Aorta (tissue), 5 donors: ENCODE data around the gene ELF2. TPM values are rescaled to one million over a fixed set of nuclear protein-coding genes. Genes with fewer than 3 reads are reported as not detected.
"Not testable (repeated sequence)": the region's sequence is repeated elsewhere in the genome, so short reads cannot be mapped to it uniquely, and the experiment has no call there.

ENCODE experiments used
- ATAC-seq: fragments of 200-7000 bp; cut with Tn5 transposase; one replicate; pipeline ENCODE4 v1.9.1; 2022; ENCODE audit warnings: moderate library complexity; ENCODE audit not compliant: low FRiP score
- DNase-seq, 2 donors: peaks; one replicate each; pipeline ENCODE4 v3.0.0-alpha.2; 2020
- H3K27ac ChIP-seq, 2 donors: one replicate each; pipeline ENCODE4 v1.5.1; 2013; ENCODE audit warnings: low read length in 2 of 2, mild to moderate bottlenecking in 2 of 2, moderate library complexity in 2 of 2, control low read depth in 1 of 2, inconsistent platforms in 1 of 2, low read depth in 1 of 2
- H3K27me3 ChIP-seq, 2 donors: one replicate each; pipeline ENCODE4 v1.6.1; 2013; ENCODE audit warnings: control low read depth in 1 of 2, low read length in 1 of 2, mild to moderate bottlenecking in 1 of 2, moderate library complexity in 1 of 2; ENCODE audit not compliant: insufficient read depth in 2 of 2, control insufficient read depth in 1 of 2
- H3K36me3 ChIP-seq, 2 donors: one replicate each; pipeline ENCODE4 v1.6.1; 2013; ENCODE audit warnings: control low read depth in 1 of 2, low read length in 1 of 2, mild to moderate bottlenecking in 1 of 2; ENCODE audit not compliant: insufficient read depth in 2 of 2, control insufficient read depth in 1 of 2
- H3K4me1 ChIP-seq, 2 donors: one replicate each; pipeline ENCODE4 v1.6.1; 2013; ENCODE audit warnings: low read length in 2 of 2, control low read depth in 1 of 2, mild to moderate bottlenecking in 1 of 2, moderate library complexity in 1 of 2; ENCODE audit not compliant: insufficient read depth in 2 of 2, control insufficient read depth in 1 of 2
- H3K4me3 ChIP-seq, 2 donors: one replicate each; pipeline ENCODE4 v1.5.1; 2013; ENCODE audit warnings: low read length in 2 of 2, control low read depth in 1 of 2, mild to moderate bottlenecking in 1 of 2
- H3K9me3 ChIP-seq: one replicate; pipeline ENCODE4 v1.6.1; 2013; ENCODE audit warnings: mild to moderate bottlenecking, low read length; ENCODE audit not compliant: control insufficient read depth
- WGBS, 2 donors: extraction: QIAGEN DNeasy Blood & Tissue Kit; methylation state at CpG; one replicate each; pipeline ENCODE4 v1.1.7; 2013; 5-methylcytosine and 5-hydroxymethylcytosine counted together
- intact Hi-C, 2 donors: fragments of 100-400 bp; cut with DNase I; formaldehyde crosslinking; loops; one replicate each; pipeline versions ENCODE4 v1.14.2 to v1.15.0; 2022
- polyA plus RNA-seq, 2 donors: library from polyadenylated mRNA; stranded (reverse); fragments of 200-250 nt; gene quantifications; one replicate each; pipeline ENCODE4 v1.2.3, GENCODE V29; 2013
- total RNA-seq, 2 donors: library from RNA; stranded (reverse); fragmentation: NEBNext Ultra II Directional; extraction: Animal tissue kit (Norgen Biotek cat#: 25700); gene quantifications; one replicate each; pipeline ENCODE4 v1.2.1, GENCODE V29; 2021
- donor health status: healthy with polysubstance abuse.
- donor health status: Bipolar disorder and iron deficiency.
- donor health status: DM: no; HTN: no; CAD: no.
- donor health status: DM: no; HTN: no; CAD: no.
- donor health status: DM: yes; HTN: yes; CAD: no.

The ELF2 gene
- total and polyA plus RNA-seq, 4 donors = 12.3 to 102 (median 58.4) TPM

DNA sequence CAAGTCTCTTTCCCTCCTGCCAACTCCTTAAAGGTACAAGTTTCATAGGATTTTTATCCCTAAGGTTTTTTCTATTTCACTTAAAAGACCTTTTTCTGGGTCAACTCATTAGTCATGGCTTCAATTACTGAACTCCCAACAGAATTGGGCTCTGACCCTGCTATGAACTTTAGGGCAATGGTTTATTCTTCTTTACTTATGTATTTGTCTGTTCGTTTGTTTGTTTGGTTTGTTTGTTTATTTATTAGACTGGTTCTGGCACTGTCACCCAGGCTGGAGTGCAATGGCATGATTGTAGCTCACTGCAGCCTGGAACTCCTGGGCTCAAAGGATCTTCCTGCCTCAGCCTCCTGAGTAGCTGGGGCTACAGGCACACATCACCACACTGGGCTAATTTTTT, 167.3 kb downstream of the ELF2 start:
- Histone ChIP-seq H3K27me3 (no peaks in the 10 kb centered on the region), H3K4me3 (no peak overlapping the region), H3K9me3 (no peaks in the 10 kb centered on the region), H3K27ac (no peak overlapping the region), H3K36me3 (no peaks in the 10 kb centered on the region), H3K4me1 (no peaks in the 10 kb centered on the region)
- intact Hi-C loops = loop anchor here in 1 of 2 donors (10.0 kb wide), 1 partner anchor 55 kb away; no protein-coding TSS in a partner anchor
- ATAC-seq (no peak), DNase-seq (no peak)
- 43 to 52% methylated on average over 1 of the region's 1 CpG for WGBS, 2 donors

DNA sequence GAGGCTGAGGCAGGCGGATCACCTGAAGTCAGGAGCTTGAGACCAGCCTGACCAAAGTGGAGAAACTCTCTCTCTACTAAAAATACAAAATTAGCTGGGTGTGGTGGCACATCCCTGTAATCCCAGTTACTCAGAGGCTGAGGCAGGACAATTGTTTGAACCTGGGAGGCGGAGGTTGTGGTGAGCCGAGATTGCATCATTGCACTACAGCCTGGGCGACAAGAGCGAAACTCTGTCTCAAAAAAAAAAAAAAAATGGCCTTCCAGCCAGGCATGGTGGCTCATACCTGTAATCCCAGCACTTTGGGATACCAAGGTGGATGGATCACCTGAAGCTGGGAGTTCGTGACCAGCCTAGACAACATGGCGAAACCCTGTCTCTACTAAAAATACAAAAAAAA, 168.7 kb downstream of the ELF2 start:
- ATAC-seq, intact Hi-C loops, H3K4me3 ChIP-seq, H3K36me3 ChIP-seq, H3K27me3 ChIP-seq, H3K4me1 ChIP-seq, DNase-seq, H3K9me3 ChIP-seq, H3K27ac ChIP-seq: not testable (repeated sequence)
- WGBS, 2 donors = 96 to 98% methylated on average over 7 of the region's 7 CpGs

DNA sequence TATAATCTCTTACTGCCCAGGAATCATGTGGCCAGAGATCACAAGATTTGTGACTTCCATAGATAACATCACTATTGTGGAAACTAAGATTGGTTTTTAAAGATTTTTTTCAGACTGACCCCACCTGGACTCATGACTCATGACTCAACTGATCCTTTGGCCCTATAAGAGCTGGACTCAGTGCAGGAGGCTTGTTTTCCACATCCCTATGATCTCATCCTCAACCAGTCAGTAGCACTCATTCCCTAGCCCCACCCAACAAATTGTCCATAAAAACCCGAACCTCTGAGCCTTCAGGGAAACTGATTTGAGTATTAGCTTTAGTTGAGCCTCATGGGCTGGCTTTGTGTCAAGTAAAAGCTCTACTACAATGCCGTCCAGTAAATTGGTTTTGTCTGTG, 169.4 kb downstream of the ELF2 start:
- H3K27ac ChIP-seq = no peak overlapping the region
- H3K36me3 ChIP-seq = no peaks in the 10 kb centered on the region
- WGBS, 2 donors = 96 to 97% methylated on average over 2 of the region's 2 CpGs
- intact Hi-C loops = no loop called here
- ATAC-seq = no peak
- H3K4me1 ChIP-seq = no peaks in the 10 kb centered on the region
- DNase-seq = no peak
- no peaks in the 10 kb centered on the region for H3K9me3 ChIP-seq
- no peaks in the 10 kb centered on the region for H3K27me3 ChIP-seq
- no peak overlapping the region for H3K4me3 ChIP-seq

Other genes with a start within 250 kb of the ELF2 start
- 1 to 10 TPM; 5.1 to 6.9 TPM for gene NOCT, start 161.4 kb downstream of the ELF2 start, total RNA-seq
- gene NOCT, start 161.4 kb downstream of the ELF2 start, polyA plus RNA-seq = 1 to 10 TPM in 1 of 2 donors, under 1 TPM in 1; 0.20 to 2.0 TPM
- gene MGARP, start 103.0 kb upstream of the ELF2 start, total RNA-seq = 1 to 10 TPM; 2.2 to 3.7 TPM
- 10 to 100 TPM in 1 of 2 donors, 1 to 10 TPM in 1; 8.9 to 17.6 TPM for gene MGARP, start 103.0 kb upstream of the ELF2 start, polyA plus RNA-seq
- 10 to 100 TPM; 42.8 to 45.4 TPM for gene NAA15, start 124.3 kb upstream of the ELF2 start, total RNA-seq
- 1 to 10 TPM; 4.9 to 8.1 TPM for gene NAA15, start 124.3 kb upstream of the ELF2 start, polyA plus RNA-seq
- 10 to 100 TPM; 38.8 to 41.9 TPM for gene NDUFC1, start 125.3 kb upstream of the ELF2 start, total RNA-seq
- 100 to 1,000 TPM in 1 of 2 donors, 10 to 100 TPM in 1; 95.7 to 104 TPM for gene NDUFC1, start 125.3 kb upstream of the ELF2 start, polyA plus RNA-seq